ENCODE data around the gene METTL17.

Gene METTL17

GRCh38 chr14:21041676-21042433, 52.1 kb downstream of the METTL17 start, which contains the start of gene RNASE7:
Gene RNASE7 (plus strand): TSS chr14:21042362. CDS start chr14:21042993, 631 bp downstream.
- DNase-seq (ENCODE audit: low read depth in 2 of 2, low spot score in 1 of 2) = no peak

- DNase-seq (ENCODE audit: low read depth in 2 of 2, low spot score in 1 of 2) = no peak
Observed at GRCh38 chr14:21042918-21043317, 53.1 kb downstream of the METTL17 start.

GRCh38 chr14:21043387-21043973, 53.7 kb downstream of the METTL17 start:
- DNase-seq (ENCODE audit: low read depth in 2 of 2, low spot score in 1 of 2) = no peak

- no peak for DNase-seq (ENCODE audit: low read depth in 2 of 2, low spot score in 1 of 2)
Observed at GRCh38 chr14:21043974-21044618, 54.3 kb downstream of the METTL17 start.
